ENCODE results near the gene CENPM. TPM values are rescaled to one million over a fixed set of nuclear protein-coding genes. Genes with fewer than 3 reads are reported as not detected.

Gene CENPM
- total and polyA plus RNA-seq, 9 of the 15 experiments (the other 6 are each of a cell fraction or from before 2014, with no cell fraction given): 11.3 to 67.7 (median 32.3) TPM

GRCh38 chr22:41919357-41920224 is 27.4 kb downstream of the CENPM start:
- Histone ChIP-seq H3K36me3 (ENCODE audit: control insufficient read depth, insufficient read depth, low read length) (no peaks in the 10 kb centered on the region), H2AFZ (ENCODE audit: low read depth, low read length) (peak overlapping the region; percentile 59; the same call in 1 of the 2 replicates), H3K9ac (ENCODE audit: insufficient read depth in 1 of 2, low read depth in 2 of 2, low read length in 2 of 2) (peak overlapping the region in 1 of 2 experiments; percentile 78; a peak in 2 of 4 replicates), H3K4me1 (replicated peaks in 1 of 2; ENCODE audit: control insufficient read depth in 2 of 2, insufficient read depth in 2 of 2, low read length in 2 of 2) (peaks cover 6 to 39% of the 10 kb centered on the region in 2 experiments; a peak in 3 of 5 replicates), H3K4me2 (ENCODE audit: insufficient read depth, low read length) (peak overlapping the region; percentile 62), H3K27me3 (ENCODE audit: control insufficient read depth in 2 of 2, insufficient read depth in 2 of 2, low read length in 2 of 2) (0 out of 5 replicates have a peak, but pooled peaks cover 0 to 4% of the 10 kb centered on the region in 2 experiments), H3K9me3 (replicated peaks; ENCODE audit: control insufficient read depth, insufficient read depth, low read depth, low read length) (no peaks in the 10 kb centered on the region), H3K27ac (ENCODE audit: extremely low read depth, low read depth, low read length) (no peak overlapping the region; the same call in 2 of the 3 replicates), H3K79me2 (ENCODE audit: control insufficient read depth, insufficient read depth, low read length) (no peaks in the 10 kb centered on the region), H3K4me3 (peak overlapping the region; percentile 11; the same call in 1 of the 2 replicates), H3K9me1 (ENCODE audit: control insufficient read depth, insufficient read depth, low read length) (no peaks in the 10 kb centered on the region), H4K20me1 (replicated peaks; ENCODE audit: control insufficient read depth, insufficient read depth, low read length) (no peaks in the 10 kb centered on the region; the same call in 1 of the 2 replicates)
- in situ Hi-C loops (cut with MboI) (no loop called here), intact Hi-C loops (cut with micrococcal nuclease) (no loop called here)
- ATAC-seq (peak; percentile 80), FAIRE-seq (no peak), DNase-seq (ENCODE audit: extremely low read depth in 1 of 4, low spot score in 3 of 4) (peak; percentile 48 to 70 (median 65))
- 27% methylated on average over 18 of the region's 62 CpGs for WGBS (ENCODE audit: insufficient coverage, low coverage, missing lambda C conversion rate)
- POLR2A ChIA-PET: interaction anchor here (1.1 kb wide), 1 partner anchor 16 kb away, joined by 4 read pairs; no protein-coding TSS in a partner anchor
- CTCF ChIA-PET (ENCODE audit: low intra/inter-chr PET ratio): no interaction called here
- no TSS peak for BruUV-seq (replicated peaks)
- peak in 1 of 2 experiments; percentile 63 for TF ChIP-seq E2F6 (IDR thresholded peaks at IDR 0.05; ENCODE audit: borderline replicate concordance in 1 of 2, extremely low read depth in 1 of 2, insufficient read depth in 1 of 2, insufficient read length in 1 of 2, low read depth in 1 of 2, low read length in 1 of 2, poor library complexity in 1 of 2, severe bottlenecking in 1 of 2)
- TF ChIP-seq POLR2G (IDR thresholded peaks at IDR 0.05; ENCODE audit: low read depth, low read length): peak; percentile 51; the same call in 1 of the 2 replicates
- TF ChIP-seq ZBTB7A (IDR thresholded peaks at IDR 0.05; ENCODE audit: borderline replicate concordance, control insufficient read depth, low read depth, low read length): no peak
- TF ChIP-seq ZNF146 (CRISPR knock-in tag; IDR thresholded peaks at IDR 0.05; ENCODE audit: unreplicated experiment): no peak
- TF ChIP-seq PBX2 (CRISPR knock-in tag; IDR thresholded peaks at IDR 0.05; ENCODE audit: low read depth): no peak
- no peak for TF ChIP-seq PBX2 (tag; conservative IDR thresholded peaks at IDR 0.05; ENCODE audit: low read depth)
- TF ChIP-seq L3MBTL2 (IDR thresholded peaks at IDR 0.05): peak; percentile 34; the same call in 1 of the 2 replicates
- TF ChIP-seq KDM5B (IDR thresholded peaks at IDR 0.05; ENCODE audit: insufficient replicate concordance, low read depth, low read length): no peak
- TF ChIP-seq ZNF77 (CRISPR knock-in tag; IDR thresholded peaks at IDR 0.05): no peak
- no peak for TF ChIP-seq HNRNPH1 (optimal IDR thresholded peaks at IDR 0.05; ENCODE audit: low read depth, low read length)
- TF ChIP-seq MEIS2 (IDR thresholded peaks at IDR 0.05; ENCODE audit: partially characterized antibody): no peak
- TF ChIP-seq XRCC4 (IDR thresholded peaks at IDR 0.05; ENCODE audit: extremely low read depth, insufficient read depth, insufficient read length): no peak
- TF ChIP-seq ZNF174 (CRISPR knock-in tag; IDR thresholded peaks at IDR 0.05): no peak
- TF ChIP-seq MTF1 (CRISPR knock-in tag; IDR thresholded peaks at IDR 0.05; ENCODE audit: borderline replicate concordance): no peak
- peak; percentile 39 for TF ChIP-seq CCNT2 (IDR thresholded peaks at IDR 0.05; ENCODE audit: borderline replicate concordance, extremely low read depth, insufficient read length, low read depth, low read length)
- peak; percentile 45 for TF ChIP-seq EGR1 (conservative IDR thresholded peaks at IDR 0.05)
- TF ChIP-seq ZNF699 (CRISPR knock-in tag; IDR thresholded peaks at IDR 0.05; ENCODE audit: insufficient replicate concordance): no peak

Data from K562 (cell line).